OCI-LY3 (cell line): ENCODE data around the gene PPBP.
"Not testable (repeated sequence)": the region's sequence is repeated elsewhere in the genome, so short reads cannot be mapped to it uniquely, and the experiment has no call there.

Experiments used
- H2AFZ ChIP-seq: fragments of 200-600, 300-600 bp; shearing (Covaris generic); 2 replicates; pipeline ENCODE4 v1.6.0; 2014; ENCODE audit warnings: antibody characterized with exemption, low read depth, low read length
- H3K27ac ChIP-seq: fragments of 200-600, 300-600 bp; sonication (generic); 2 replicates; pipeline ENCODE4 v1.5.1; 2014; ENCODE audit warnings: mild to moderate bottlenecking, low read length, moderate library complexity, mixed read lengths
- H3K27me3 ChIP-seq: fragments of 200-600, 300-600 bp; sonication (generic); 2 replicates; pipeline ENCODE4 v1.6.1; 2014; ENCODE audit warnings: low read depth, low read length, mixed read lengths
- H3K36me3 ChIP-seq: fragments of 200-600, 300-600 bp; sonication (generic); replicated peaks from 2 replicates; pipeline ENCODE3; 2014; ENCODE audit warnings: low read depth, low read length, mixed read lengths
- H3K4me1 ChIP-seq: fragments of 300-600, 200-600 bp; sonication (generic); 2 replicates; pipeline ENCODE4 v1.6.1; 2014; ENCODE audit warnings: low read length, mixed read lengths
- H3K4me2 ChIP-seq: fragments of 200-600, 300-600 bp; sonication (generic); 2 replicates; pipeline ENCODE4 v1.6.1; 2014; ENCODE audit warnings: low read length, mixed read lengths
- H3K4me3 ChIP-seq: fragments of 300-600, 200-600 bp; sonication (generic); 2 replicates; pipeline ENCODE4 v1.5.1; 2014; ENCODE audit warnings: antibody characterized with exemption, mild to moderate bottlenecking, low read length, moderate library complexity
- H3K79me2 ChIP-seq: fragments of 300-600, 200-600 bp; shearing (Covaris generic); 2 replicates; pipeline ENCODE4 v1.6.1; 2014; ENCODE audit warnings: mild to moderate bottlenecking, low read length, mixed read lengths
- H3K9ac ChIP-seq: fragments of 300-600, 200-600 bp; shearing (Covaris generic); 2 replicates; pipeline ENCODE4 v1.6.0; 2014; ENCODE audit warnings: mild to moderate bottlenecking, low read length, moderate library complexity
- H3K9me3 ChIP-seq: fragments of 200-600, 300-600 bp; shearing (Covaris generic); 2 replicates; pipeline ENCODE4 v1.6.1; 2014; ENCODE audit warnings: low read length, mixed read lengths; ENCODE audit not compliant: insufficient read depth
- H4K20me1 ChIP-seq: fragments of 200-600, 300-600 bp; sonication (generic); 2 replicates; pipeline ENCODE4 v1.6.1; 2016; ENCODE audit warnings: low read length, mixed read lengths; ENCODE audit not compliant: insufficient read depth
- EZH2phosphoT487 ChIP-seq: fragments of 200-600 bp; shearing (Covaris generic); IDR thresholded peaks from 2 replicates; pipeline ENCODE4 v1.6.1; 2018; ENCODE audit warnings: antibody characterized with exemption, mixed run types, low read depth
- TF ChIP-seq, protein P1 (sequence below): fragments of 200-600, 300-600 bp; sonication (generic); IDR thresholded peaks from 2 replicates; pipeline ENCODE4 v1.5.1; 2014; ENCODE audit warnings: antibody characterized with exemption, low read length, low read depth

PPBP gene

DNA sequence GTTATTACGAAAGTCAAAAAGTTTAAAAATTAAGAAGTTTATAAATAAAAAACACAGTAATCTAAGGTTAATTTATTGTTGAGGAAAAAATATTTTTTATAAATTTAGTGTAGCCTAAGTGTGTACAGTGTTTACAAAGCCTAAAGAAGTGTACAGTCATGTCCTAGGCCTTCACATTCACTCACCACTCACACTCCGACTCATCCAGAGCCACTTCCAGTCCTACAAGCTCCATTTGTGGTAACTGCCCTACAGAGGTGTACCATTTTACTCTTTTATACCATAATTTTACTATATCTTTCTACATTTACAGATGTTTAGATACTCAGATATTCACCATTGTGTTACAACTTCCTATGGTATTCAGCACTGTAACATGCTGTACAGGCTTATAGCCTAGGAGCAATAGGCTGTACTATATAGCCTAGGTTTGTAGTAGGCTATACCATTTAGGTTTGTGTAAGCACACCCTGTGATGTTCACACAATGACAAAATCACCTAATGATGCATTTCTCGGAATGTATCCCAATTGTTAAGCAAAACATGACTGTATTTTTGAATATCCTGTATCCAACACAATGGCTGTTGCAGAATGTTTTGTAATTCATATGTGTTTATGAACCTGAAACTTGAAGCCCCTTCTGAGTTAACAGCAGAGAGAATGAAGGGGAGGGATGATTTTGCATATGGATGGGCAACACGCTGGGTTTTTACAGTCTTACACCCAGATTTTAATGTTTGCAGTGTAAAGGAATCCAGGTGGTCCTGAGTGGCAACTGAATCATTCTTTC is 3.1 kb downstream of the PPBP start:
- no peak overlapping the region for H3K27ac ChIP-seq
- no peaks in the 10 kb centered on the region for H3K4me1 ChIP-seq
- no peak overlapping the region for H3K4me3 ChIP-seq
- H3K79me2 ChIP-seq = no peaks in the 10 kb centered on the region
- no peaks in the 10 kb centered on the region for H4K20me1 ChIP-seq
- no peak overlapping the region for H3K4me2 ChIP-seq
- TF ChIP-seq, protein P1, sequence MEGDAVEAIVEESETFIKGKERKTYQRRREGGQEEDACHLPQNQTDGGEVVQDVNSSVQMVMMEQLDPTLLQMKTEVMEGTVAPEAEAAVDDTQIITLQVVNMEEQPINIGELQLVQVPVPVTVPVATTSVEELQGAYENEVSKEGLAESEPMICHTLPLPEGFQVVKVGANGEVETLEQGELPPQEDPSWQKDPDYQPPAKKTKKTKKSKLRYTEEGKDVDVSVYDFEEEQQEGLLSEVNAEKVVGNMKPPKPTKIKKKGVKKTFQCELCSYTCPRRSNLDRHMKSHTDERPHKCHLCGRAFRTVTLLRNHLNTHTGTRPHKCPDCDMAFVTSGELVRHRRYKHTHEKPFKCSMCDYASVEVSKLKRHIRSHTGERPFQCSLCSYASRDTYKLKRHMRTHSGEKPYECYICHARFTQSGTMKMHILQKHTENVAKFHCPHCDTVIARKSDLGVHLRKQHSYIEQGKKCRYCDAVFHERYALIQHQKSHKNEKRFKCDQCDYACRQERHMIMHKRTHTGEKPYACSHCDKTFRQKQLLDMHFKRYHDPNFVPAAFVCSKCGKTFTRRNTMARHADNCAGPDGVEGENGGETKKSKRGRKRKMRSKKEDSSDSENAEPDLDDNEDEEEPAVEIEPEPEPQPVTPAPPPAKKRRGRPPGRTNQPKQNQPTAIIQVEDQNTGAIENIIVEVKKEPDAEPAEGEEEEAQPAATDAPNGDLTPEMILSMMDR = no peak
- TF ChIP-seq EZH2phosphoT487 = no peak
- no peaks in the 10 kb centered on the region for H3K36me3 ChIP-seq
- H3K9me3 ChIP-seq = no peaks in the 10 kb centered on the region
- no peak overlapping the region for H2AFZ ChIP-seq
- H3K9ac ChIP-seq = no peak overlapping the region
- no peaks in the 10 kb centered on the region for H3K27me3 ChIP-seq

DNA sequence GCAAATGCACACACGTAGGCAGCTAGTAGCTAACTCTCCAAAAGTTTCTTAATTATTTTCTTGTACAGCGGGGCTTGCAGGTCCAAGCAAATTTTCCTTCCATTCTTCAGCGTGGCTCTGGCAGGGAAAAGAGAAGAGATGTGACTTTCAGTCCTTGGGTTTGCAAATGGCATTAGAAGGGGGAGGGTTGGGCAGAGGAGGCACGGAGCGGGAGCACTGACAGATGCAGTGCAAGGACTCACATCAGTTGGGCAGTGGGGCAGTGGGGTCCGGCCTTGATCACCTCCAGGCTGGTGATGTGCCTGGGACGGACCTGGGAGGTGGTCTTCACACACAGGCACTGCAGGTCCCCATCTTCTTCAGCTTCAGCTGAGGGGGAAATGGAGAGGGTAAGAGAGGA is 6.8 kb downstream of the PPBP start:
- H3K4me1 ChIP-seq, H3K9me3 ChIP-seq, H2AFZ ChIP-seq, H4K20me1 ChIP-seq, H3K4me2 ChIP-seq, H3K36me3 ChIP-seq, H3K27me3 ChIP-seq, H3K27ac ChIP-seq, H3K79me2 ChIP-seq, H3K4me3 ChIP-seq, H3K9ac ChIP-seq: not testable (repeated sequence)

GRCh38 chr4:73979407-73979957 is 8.5 kb downstream of the PPBP start:
- Histone ChIP-seq H3K9me3 (no peaks in the 10 kb centered on the region), H3K36me3 (no peaks in the 10 kb centered on the region), H4K20me1 (no peaks in the 10 kb centered on the region), H3K4me3 (no peak overlapping the region), H3K4me1 (no peaks in the 10 kb centered on the region), H3K27me3 (no peaks in the 10 kb centered on the region), H3K9ac (no peak overlapping the region), H3K27ac (no peak overlapping the region), H3K4me2 (no peak overlapping the region), H2AFZ (no peak overlapping the region), H3K79me2 (no peaks in the 10 kb centered on the region)
- TF ChIP-seq EZH2phosphoT487 = no peak

GRCh38 chr4:73978886-73979285 is 9.1 kb downstream of the PPBP start:
- TF ChIP-seq EZH2phosphoT487 = no peak
- TF ChIP-seq, protein P1 = no peak
- no peaks in the 10 kb centered on the region for H3K9me3 ChIP-seq
- no peaks in the 10 kb centered on the region for H3K79me2 ChIP-seq
- no peak overlapping the region for H3K27ac ChIP-seq
- no peak overlapping the region for H3K4me3 ChIP-seq
- H3K9ac ChIP-seq = no peak overlapping the region
- H3K27me3 ChIP-seq = no peaks in the 10 kb centered on the region
- no peaks in the 10 kb centered on the region for H3K4me1 ChIP-seq
- no peak overlapping the region for H2AFZ ChIP-seq
- no peaks in the 10 kb centered on the region for H3K36me3 ChIP-seq
- no peaks in the 10 kb centered on the region for H4K20me1 ChIP-seq
- no peak overlapping the region for H3K4me2 ChIP-seq

GRCh38 chr4:73976716-73977115 is 11.3 kb downstream of the PPBP start:
- no peaks in the 10 kb centered on the region for H3K36me3 ChIP-seq
- no peaks in the 10 kb centered on the region for H3K27me3 ChIP-seq
- no peaks in the 10 kb centered on the region for H3K9me3 ChIP-seq
- H3K4me2 ChIP-seq = no peak overlapping the region
- no peak overlapping the region for H3K27ac ChIP-seq
- no peaks in the 10 kb centered on the region for H3K79me2 ChIP-seq
- H2AFZ ChIP-seq = no peak overlapping the region
- H3K4me3 ChIP-seq = no peak overlapping the region
- H3K9ac ChIP-seq = no peak overlapping the region
- no peaks in the 10 kb centered on the region for H3K4me1 ChIP-seq
- H4K20me1 ChIP-seq = no peaks in the 10 kb centered on the region
- TF ChIP-seq EZH2phosphoT487 = no peak
- TF ChIP-seq, protein P1 = no peak
